MM.1S (cell line): ENCODE measurements around the gene POLRMT.

ENCODE experiments used
- EZH2 ChIP-seq: fragments of 300-600 bp; sonication (generic); optimal IDR thresholded peaks from 2 replicates; pipeline ENCODE3; 2017; ENCODE audit warnings: low read depth, mild to moderate bottlenecking, antibody characterized with exemption, low read length, mixed read lengths
- TF ChIP-seq, protein P1 (sequence below): fragments of 300-600 bp; sonication (generic); IDR thresholded peaks from 2 replicates; pipeline ENCODE4 v1.5.1; 2016; ENCODE audit warnings: antibody characterized with exemption, low read length, mixed read lengths

GRCh38 chr19:570937-571565 is 62.3 kb downstream of the POLRMT start:
- TF ChIP-seq, protein P1, sequence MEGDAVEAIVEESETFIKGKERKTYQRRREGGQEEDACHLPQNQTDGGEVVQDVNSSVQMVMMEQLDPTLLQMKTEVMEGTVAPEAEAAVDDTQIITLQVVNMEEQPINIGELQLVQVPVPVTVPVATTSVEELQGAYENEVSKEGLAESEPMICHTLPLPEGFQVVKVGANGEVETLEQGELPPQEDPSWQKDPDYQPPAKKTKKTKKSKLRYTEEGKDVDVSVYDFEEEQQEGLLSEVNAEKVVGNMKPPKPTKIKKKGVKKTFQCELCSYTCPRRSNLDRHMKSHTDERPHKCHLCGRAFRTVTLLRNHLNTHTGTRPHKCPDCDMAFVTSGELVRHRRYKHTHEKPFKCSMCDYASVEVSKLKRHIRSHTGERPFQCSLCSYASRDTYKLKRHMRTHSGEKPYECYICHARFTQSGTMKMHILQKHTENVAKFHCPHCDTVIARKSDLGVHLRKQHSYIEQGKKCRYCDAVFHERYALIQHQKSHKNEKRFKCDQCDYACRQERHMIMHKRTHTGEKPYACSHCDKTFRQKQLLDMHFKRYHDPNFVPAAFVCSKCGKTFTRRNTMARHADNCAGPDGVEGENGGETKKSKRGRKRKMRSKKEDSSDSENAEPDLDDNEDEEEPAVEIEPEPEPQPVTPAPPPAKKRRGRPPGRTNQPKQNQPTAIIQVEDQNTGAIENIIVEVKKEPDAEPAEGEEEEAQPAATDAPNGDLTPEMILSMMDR = no peak
- no peak for TF ChIP-seq EZH2
